Right renal pelvis (tissue), 4 donors: Measurements from ENCODE around the gene CIDEB. TPM values are rescaled to one million over a fixed set of nuclear protein-coding genes. Genes with fewer than 3 reads are reported as not detected.
"Not testable (repeated sequence)": the region's sequence is repeated elsewhere in the genome, so short reads cannot be mapped to it uniquely, and the experiment has no call there.

Experiments used
- DNase-seq, 4 donors: peaks; one replicate each; pipeline ENCODE4 v3.0.0-alpha.2; 2013; ENCODE audit warnings: low read depth in 4 of 4, low spot score in 3 of 4, missing footprints in 1 of 4
- polyA plus RNA-seq, 4 donors: library from polyadenylated mRNA; unstranded; fragments of 120-200 nt; gene quantifications; one replicate each; pipeline ENCODE4 v1.2.1, GENCODE V29; 2013; ENCODE audit not compliant: insufficient read length in 4 of 4

The CIDEB gene
- polyA plus RNA-seq, 4 donors = 21.8 to 27.6 (median 24.6) TPM

- DNase-seq = no peak
These were observed 26.9 kb upstream of the CIDEB start, which contains the start of gene ADCY4 for GRCh38 chr14:24334431-24335291. Gene ADCY4, minus strand, starts transcription at chr14:24335071. Its CDS starts 419 bp downstream, at chr14:24334652.

- no peak for DNase-seq
These were observed 24.7 kb upstream of the CIDEB start for GRCh38 chr14:24332268-24332993.

GRCh38 chr14:24331731-24332267 is 24.0 kb upstream of the CIDEB start:
- DNase-seq = no peak

- no peak for DNase-seq
These were observed 23.3 kb upstream of the CIDEB start for GRCh38 chr14:24330973-24331674.

GRCh38 chr14:24329736-24330135 is 22.0 kb upstream of the CIDEB start:
- no peak for DNase-seq

GRCh38 chr14:24329073-24329663 is 21.4 kb upstream of the CIDEB start:
- DNase-seq = no peak

- not testable (repeated sequence) for DNase-seq
These were observed 20.1 kb upstream of the CIDEB start for GRCh38 chr14:24327914-24328313.

- no peak for DNase-seq
These were observed 19.5 kb upstream of the CIDEB start for GRCh38 chr14:24327303-24327702.

- no peak for DNase-seq
These were observed 18.2 kb upstream of the CIDEB start for GRCh38 chr14:24325963-24326362.

GRCh38 chr14:24325041-24325530 is 17.3 kb upstream of the CIDEB start:
- DNase-seq = no peak

- no peak for DNase-seq
These were observed 16.2 kb upstream of the CIDEB start for GRCh38 chr14:24324024-24324423.

GRCh38 chr14:24323341-24323740 is 15.6 kb upstream of the CIDEB start:
- DNase-seq = no peak

GRCh38 chr14:24322672-24323071 is 14.9 kb upstream of the CIDEB start:
- DNase-seq = no peak

- no peak for DNase-seq
These were observed 13.6 kb upstream of the CIDEB start for GRCh38 chr14:24321212-24321975.

GRCh38 chr14:24317141-24317928 is 9.6 kb upstream of the CIDEB start:
- DNase-seq = no peak

GRCh38 chr14:24316597-24316950 is 8.8 kb upstream of the CIDEB start:
- no peak for DNase-seq

- no peak for DNase-seq
These were observed 8.2 kb upstream of the CIDEB start for GRCh38 chr14:24315807-24316596.

GRCh38 chr14:24315243-24315806 is 7.5 kb upstream of the CIDEB start:
- DNase-seq = no peak
